D721Med (cell line): ENCODE results near the gene ATE1.

Experiments used
- DNase-seq: peaks from one replicate; pipeline ENCODE4 v3.0.0; 2011; ENCODE audit warnings: low spot score; ENCODE audit not compliant: insufficient read length
- FAIRE-seq: peaks from 2 replicates; lab custom pipeline; 2011; peaks lifted over from hg19 to GRCh38; lab: Jason Lieb, UNC
- CTCF ChIP-seq: IDR thresholded peaks from 2 replicates; pipeline ENCODE4 v1.5.1; 2012; ENCODE audit warnings: mild to moderate bottlenecking, control low read depth; ENCODE audit not compliant: insufficient read depth; ENCODE audit errors: missing control alignments

ATE1 gene

GRCh38 chr10:121747163-121747775, 180.6 kb downstream of the ATE1 start:
- TF ChIP-seq CTCF: no peak
- DNase-seq: no peak
- FAIRE-seq: no peak

- no peak for TF ChIP-seq CTCF
- DNase-seq: no peak
These were observed 186.5 kb downstream of the ATE1 start for GRCh38 chr10:121741248-121741792.

GRCh38 chr10:121740069-121740468, 187.8 kb downstream of the ATE1 start:
- TF ChIP-seq CTCF: no peak
- DNase-seq (no peak), FAIRE-seq (no peak)

More at GRCh38 chr10:121741248-121741792, 186.5 kb downstream of the ATE1 start:
- no peak for FAIRE-seq

GRCh38 chr10:121739114-121739513, 188.7 kb downstream of the ATE1 start:
- no peak for FAIRE-seq
- TF ChIP-seq CTCF: no peak
- no peak for DNase-seq

GRCh38 chr10:121736315-121737130, 191.3 kb downstream of the ATE1 start:
- no peak for FAIRE-seq

GRCh38 chr10:121735263-121735662, 192.6 kb downstream of the ATE1 start:
- TF ChIP-seq CTCF: no peak
- DNase-seq (no peak), FAIRE-seq (no peak)

More at GRCh38 chr10:121736315-121737130, 191.3 kb downstream of the ATE1 start:
- no peak for DNase-seq
- TF ChIP-seq CTCF: no peak
